Midbrain (tissue), 1 donor: ENCODE measurements around the gene MAP7D1.
A peak's percentile ranks its signal among the peaks of the same experiment; 100 is the strongest.
"Not testable (repeated sequence)": the region's sequence is repeated elsewhere in the genome, so short reads cannot be mapped to it uniquely, and the experiment has no call there.

Experiments used
- DNase-seq: peaks from one replicate; lab custom pipeline; 2025; lab: John Stamatoyannopoulos, UW

MAP7D1 gene

GRCh38 chr1:36168514-36168913 is 12.6 kb downstream of the MAP7D1 start:
- no peak for DNase-seq

- DNase-seq, result no peak
These were observed 14.9 kb downstream of the MAP7D1 start for GRCh38 chr1:36170643-36171412.

- DNase-seq, result no peak
These were observed 16.2 kb downstream of the MAP7D1 start for GRCh38 chr1:36172017-36172747.

GRCh38 chr1:36172983-36173382 is 17.0 kb downstream of the MAP7D1 start:
- DNase-seq, result no peak

- DNase-seq, result no peak
These were observed 18.8 kb downstream of the MAP7D1 start for GRCh38 chr1:36174713-36175112.

- DNase-seq, result peak; percentile 15
These were observed 19.5 kb downstream of the MAP7D1 start for GRCh38 chr1:36175137-36176095.

GRCh38 chr1:36176106-36176949 is 20.4 kb downstream of the MAP7D1 start:
- no peak for DNase-seq

GRCh38 chr1:36177589-36178431 is 21.9 kb downstream of the MAP7D1 start:
- no peak for DNase-seq

- no peak for DNase-seq
These were observed 22.7 kb downstream of the MAP7D1 start for GRCh38 chr1:36178471-36179219.

- DNase-seq, result no peak
These were observed 23.2 kb downstream of the MAP7D1 start for GRCh38 chr1:36179220-36179600.

- no peak for DNase-seq
These were observed 26.8 kb downstream of the MAP7D1 start for GRCh38 chr1:36182734-36183133.

GRCh38 chr1:36183309-36183856 is 27.4 kb downstream of the MAP7D1 start:
- DNase-seq, result no peak

- DNase-seq, result peak; percentile 93
These were observed 32.0 kb downstream of the MAP7D1 start for GRCh38 chr1:36187800-36188593.

GRCh38 chr1:36196805-36197204 is 40.8 kb downstream of the MAP7D1 start:
- not testable (repeated sequence) for DNase-seq

- DNase-seq, result no peak
These were observed 42.7 kb downstream of the MAP7D1 start for GRCh38 chr1:36198641-36199040.

GRCh38 chr1:36199934-36200741 is 44.2 kb downstream of the MAP7D1 start:
- DNase-seq, result no peak

- DNase-seq, result no peak
These were observed 47.1 kb downstream of the MAP7D1 start for GRCh38 chr1:36203027-36203553.
